ENCODE results near the gene FGFRL1. TPM values are rescaled to one million over a fixed set of nuclear protein-coding genes. Genes with fewer than 3 reads are reported as not detected.

FGFRL1 gene
- total RNA-seq, 1 donor from 2014 or later = 70.4 TPM

DNA sequence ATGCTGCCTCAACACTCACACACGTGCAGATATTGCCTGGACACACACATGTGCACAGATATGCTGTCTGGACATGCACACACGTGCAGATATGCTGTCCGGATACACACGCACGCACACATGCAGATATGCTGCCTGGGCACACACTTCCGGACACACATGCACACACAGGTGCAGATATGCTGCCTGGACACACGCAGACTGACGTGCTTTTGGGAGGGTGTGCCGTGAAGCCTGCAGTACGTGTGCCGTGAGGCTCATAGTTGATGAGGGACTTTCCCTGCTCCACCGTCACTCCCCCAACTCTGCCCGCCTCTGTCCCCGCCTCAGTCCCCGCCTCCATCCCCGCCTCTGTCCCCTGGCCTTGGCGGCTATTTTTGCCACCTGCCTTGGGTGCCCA is 14.7 kb downstream of the FGFRL1 start:
- Mint-ChIP-seq H3K27me3 (ENCODE audit: low read depth) (no peaks in the 10 kb centered on the region), H3K4me3 (ENCODE audit: unreplicated experiment) (no peak overlapping the region), H3K36me3 (ENCODE audit: low read depth) (peaks cover 8% of the 10 kb centered on the region), H3K9me3 (ENCODE audit: low read depth) (no peaks in the 10 kb centered on the region), H3K27ac (ENCODE audit: unreplicated experiment) (no peak overlapping the region), H3K4me1 (ENCODE audit: low read depth) (peaks cover 4% of the 10 kb centered on the region)
- TF ChIP-seq, protein P1, sequence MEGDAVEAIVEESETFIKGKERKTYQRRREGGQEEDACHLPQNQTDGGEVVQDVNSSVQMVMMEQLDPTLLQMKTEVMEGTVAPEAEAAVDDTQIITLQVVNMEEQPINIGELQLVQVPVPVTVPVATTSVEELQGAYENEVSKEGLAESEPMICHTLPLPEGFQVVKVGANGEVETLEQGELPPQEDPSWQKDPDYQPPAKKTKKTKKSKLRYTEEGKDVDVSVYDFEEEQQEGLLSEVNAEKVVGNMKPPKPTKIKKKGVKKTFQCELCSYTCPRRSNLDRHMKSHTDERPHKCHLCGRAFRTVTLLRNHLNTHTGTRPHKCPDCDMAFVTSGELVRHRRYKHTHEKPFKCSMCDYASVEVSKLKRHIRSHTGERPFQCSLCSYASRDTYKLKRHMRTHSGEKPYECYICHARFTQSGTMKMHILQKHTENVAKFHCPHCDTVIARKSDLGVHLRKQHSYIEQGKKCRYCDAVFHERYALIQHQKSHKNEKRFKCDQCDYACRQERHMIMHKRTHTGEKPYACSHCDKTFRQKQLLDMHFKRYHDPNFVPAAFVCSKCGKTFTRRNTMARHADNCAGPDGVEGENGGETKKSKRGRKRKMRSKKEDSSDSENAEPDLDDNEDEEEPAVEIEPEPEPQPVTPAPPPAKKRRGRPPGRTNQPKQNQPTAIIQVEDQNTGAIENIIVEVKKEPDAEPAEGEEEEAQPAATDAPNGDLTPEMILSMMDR (IDR thresholded peaks at IDR 0.05) = no peak
- no peak for DNase-seq (ENCODE audit: low spot score)

DNA sequence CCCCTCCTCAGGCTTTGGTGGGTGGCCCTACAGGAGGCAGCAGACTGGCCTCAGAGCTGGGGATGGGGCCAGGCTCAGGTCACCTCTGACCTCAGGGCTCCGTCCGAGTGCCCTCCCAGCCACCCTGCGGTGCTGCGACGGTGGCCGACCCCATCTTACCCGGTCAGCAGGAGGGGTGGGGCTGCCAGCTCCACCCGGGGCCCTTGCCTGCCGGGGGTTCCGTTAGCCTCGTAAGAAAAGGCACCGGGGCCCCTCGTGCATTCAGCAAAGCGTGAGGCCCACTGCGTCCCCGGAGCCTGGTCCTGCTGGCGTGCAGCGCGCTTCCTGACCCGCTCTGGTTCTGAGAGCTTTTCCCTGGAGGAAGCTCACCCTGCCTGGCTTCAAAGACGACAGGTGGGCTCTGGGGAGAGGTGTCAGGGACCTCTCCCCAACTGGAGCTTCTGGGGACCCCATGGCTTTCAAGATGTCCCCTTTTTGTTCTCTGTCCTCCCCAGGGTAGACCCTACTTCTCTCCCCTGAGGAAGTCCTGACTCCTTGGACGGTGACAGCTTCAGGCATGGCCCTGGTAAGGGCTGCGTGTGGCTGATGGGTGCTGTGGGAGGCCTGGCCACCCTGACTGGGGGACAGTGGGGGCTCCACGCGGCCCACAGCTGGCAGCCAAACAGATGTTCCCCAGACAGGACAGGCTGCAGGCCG is 15.9 kb downstream of the FGFRL1 start:
- no peak overlapping the region for H3K4me3 Mint-ChIP-seq (ENCODE audit: unreplicated experiment)

DNA sequence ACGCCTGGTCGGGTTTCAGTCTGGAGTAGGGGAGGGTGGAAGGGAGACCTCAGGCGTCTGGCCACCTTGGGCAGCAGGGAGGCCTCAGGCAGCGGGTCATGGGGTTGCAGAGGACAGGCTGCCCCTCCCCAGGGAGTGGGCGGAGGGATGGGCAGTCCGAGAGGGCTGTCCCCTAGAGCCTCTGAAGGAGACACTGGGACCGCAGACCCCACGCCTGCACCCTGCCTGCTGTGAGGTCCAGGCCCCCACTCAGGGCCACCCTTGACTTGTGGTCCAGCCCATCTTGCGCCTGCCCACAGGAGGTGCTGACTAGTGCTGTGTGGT is 16.5 kb downstream of the FGFRL1 start:
- Mint-ChIP-seq H3K4me1 (ENCODE audit: low read depth) (peaks cover 4% of the 10 kb centered on the region), H3K36me3 (ENCODE audit: low read depth) (peaks cover 8% of the 10 kb centered on the region), H3K9me3 (ENCODE audit: low read depth) (no peaks in the 10 kb centered on the region), H3K4me3 (ENCODE audit: unreplicated experiment) (no peak overlapping the region), H3K27me3 (ENCODE audit: low read depth) (no peaks in the 10 kb centered on the region), H3K27ac (ENCODE audit: unreplicated experiment) (no peak overlapping the region)
- TF ChIP-seq, protein P1 (IDR thresholded peaks at IDR 0.05) = no peak
- DNase-seq (ENCODE audit: low spot score) = no peak

More for the DNA sequence above, 15.9 kb downstream of the FGFRL1 start:
- Mint-ChIP-seq H3K36me3 (ENCODE audit: low read depth) (peaks cover 8% of the 10 kb centered on the region), H3K27me3 (ENCODE audit: low read depth) (no peaks in the 10 kb centered on the region), H3K4me1 (ENCODE audit: low read depth) (peaks cover 4% of the 10 kb centered on the region), H3K9me3 (ENCODE audit: low read depth) (no peaks in the 10 kb centered on the region), H3K27ac (ENCODE audit: unreplicated experiment) (no peak overlapping the region)
- TF ChIP-seq, protein P1 (IDR thresholded peaks at IDR 0.05) = no peak
- no peak for DNase-seq (ENCODE audit: low spot score)

DNA sequence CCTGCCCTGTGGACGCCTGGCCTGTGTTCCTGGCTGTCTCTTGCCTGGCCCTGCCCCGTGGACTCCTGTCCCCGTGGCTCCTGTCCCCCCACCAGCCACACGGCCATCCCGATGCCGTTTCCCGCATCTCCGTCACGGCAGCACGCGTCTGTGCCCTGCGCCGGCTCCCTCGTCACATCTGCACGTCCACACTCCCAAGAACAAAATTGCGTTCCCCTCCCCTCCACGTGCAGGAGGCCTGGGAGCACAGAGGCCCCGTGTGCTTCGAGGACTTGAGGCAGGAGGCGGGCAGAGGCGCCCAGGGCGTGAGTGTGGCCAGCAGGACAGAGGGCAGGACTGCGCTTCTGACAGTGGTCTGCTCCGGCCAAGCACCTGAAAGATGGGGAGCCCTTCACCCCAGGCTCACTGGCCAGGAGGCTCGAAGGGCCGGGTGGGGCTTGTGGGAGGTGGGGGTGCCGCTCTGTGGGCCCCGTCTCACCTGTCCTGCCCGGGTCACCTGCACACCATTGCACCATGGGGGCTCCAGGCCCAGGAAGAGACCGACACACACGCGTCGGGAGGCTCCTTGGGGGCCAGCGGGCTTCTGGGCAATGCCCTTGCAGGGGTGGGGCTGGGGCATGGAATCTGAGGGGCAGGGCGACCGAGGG is 17.3 kb downstream of the FGFRL1 start:
- Mint-ChIP-seq H3K4me1 (ENCODE audit: low read depth) (peaks cover 4% of the 10 kb centered on the region), H3K4me3 (ENCODE audit: unreplicated experiment) (no peak overlapping the region), H3K36me3 (ENCODE audit: low read depth) (peaks cover 8% of the 10 kb centered on the region), H3K9me3 (ENCODE audit: low read depth) (no peaks in the 10 kb centered on the region), H3K27me3 (ENCODE audit: low read depth) (no peaks in the 10 kb centered on the region), H3K27ac (ENCODE audit: unreplicated experiment) (no peak overlapping the region)
- DNase-seq (ENCODE audit: low spot score) = no peak
- TF ChIP-seq, protein P1 (IDR thresholded peaks at IDR 0.05) = no peak

DNA sequence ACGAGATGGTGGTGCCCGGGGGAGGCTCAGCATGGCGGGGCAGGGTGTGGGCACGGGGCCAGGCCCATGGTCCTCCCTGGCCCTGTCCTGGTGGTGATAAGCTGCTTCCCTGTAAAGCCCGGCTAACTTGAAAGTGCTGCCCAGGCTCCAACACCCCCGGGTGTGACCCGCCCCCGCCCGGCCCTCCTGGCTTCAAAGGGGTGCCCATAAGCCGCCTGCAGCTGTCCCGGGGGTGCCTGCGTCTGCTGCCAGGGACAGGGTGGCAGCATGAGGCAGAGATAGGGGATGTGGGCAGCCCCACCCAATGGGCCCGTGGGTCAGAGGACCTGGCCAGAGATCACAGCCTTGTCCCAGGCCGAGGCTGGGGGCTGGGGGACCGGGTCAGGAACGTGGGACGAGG is 18.1 kb downstream of the FGFRL1 start:
- Mint-ChIP-seq H3K4me1 (ENCODE audit: low read depth) (peaks cover 4% of the 10 kb centered on the region), H3K27ac (ENCODE audit: unreplicated experiment) (no peak overlapping the region), H3K9me3 (ENCODE audit: low read depth) (no peaks in the 10 kb centered on the region), H3K27me3 (ENCODE audit: low read depth) (no peaks in the 10 kb centered on the region), H3K36me3 (ENCODE audit: low read depth) (peaks cover 8% of the 10 kb centered on the region), H3K4me3 (ENCODE audit: unreplicated experiment) (no peak overlapping the region)
- no peak for DNase-seq (ENCODE audit: low spot score)
- TF ChIP-seq, protein P1 (IDR thresholded peaks at IDR 0.05) = no peak
